HPDE6-E6E7 (cell line): ENCODE data around the gene CPLX4.
A peak's percentile ranks its signal among the peaks of the same experiment; 100 is the strongest.

ENCODE experiments used
- DNase-seq: peaks from one replicate; pipeline ENCODE4 v3.0.0; 2011; ENCODE audit warnings: missing footprints; ENCODE audit errors: extremely low spot score

Gene CPLX4

GRCh38 chr18:59308248-59308937, 10.1 kb downstream of the CPLX4 start:
- peak; percentile 67 for DNase-seq

- no peak for DNase-seq
Observed at GRCh38 chr18:59306640-59307039, 11.8 kb downstream of the CPLX4 start.

GRCh38 chr18:59305295-59305694, 13.2 kb downstream of the CPLX4 start:
- no peak for DNase-seq

- DNase-seq, result no peak
Observed at GRCh38 chr18:59303656-59304195, 14.7 kb downstream of the CPLX4 start.

GRCh38 chr18:59303006-59303405, 15.4 kb downstream of the CPLX4 start:
- no peak for DNase-seq

- no peak for DNase-seq
Observed at GRCh38 chr18:59301929-59302328, 16.5 kb downstream of the CPLX4 start.

- DNase-seq, result peak; percentile 64
Observed at GRCh38 chr18:59300676-59301285, 17.7 kb downstream of the CPLX4 start.

GRCh38 chr18:59298871-59299270, 19.6 kb downstream of the CPLX4 start:
- DNase-seq, result no peak

GRCh38 chr18:59293317-59293716, 25.1 kb downstream of the CPLX4 start:
- no peak for DNase-seq

- no peak for DNase-seq
Observed at GRCh38 chr18:59286341-59286740, 32.1 kb downstream of the CPLX4 start.

- DNase-seq, result no peak
Observed at GRCh38 chr18:59282341-59282740, 36.1 kb downstream of the CPLX4 start.

- no peak for DNase-seq
Observed at GRCh38 chr18:59279722-59280121, 38.7 kb downstream of the CPLX4 start.

GRCh38 chr18:59279193-59279592, 39.3 kb downstream of the CPLX4 start:
- no peak for DNase-seq

- DNase-seq, result no peak
Observed at GRCh38 chr18:59278793-59279192, 39.7 kb downstream of the CPLX4 start.

- DNase-seq, result no peak
Observed at GRCh38 chr18:59276047-59276446, 42.4 kb downstream of the CPLX4 start.

GRCh38 chr18:59275406-59275949, 43.0 kb downstream of the CPLX4 start:
- no peak for DNase-seq

- no peak for DNase-seq
Observed at GRCh38 chr18:59274533-59274928, 43.9 kb downstream of the CPLX4 start.

GRCh38 chr18:59273759-59274532, 44.5 kb downstream of the CPLX4 start:
- no peak for DNase-seq

GRCh38 chr18:59272891-59273758, 45.3 kb downstream of the CPLX4 start, which contains the start of gene RAX:
TSS of gene RAX (minus strand) at chr18:59273454. CDS start at chr18:59273206, 248 bp downstream.
- DNase-seq, result no peak

GRCh38 chr18:59272221-59272888, 46.1 kb downstream of the CPLX4 start:
- no peak for DNase-seq
